H1 (cell line): Measurements from ENCODE around the gene LRRC4C. TPM values are rescaled to one million over a fixed set of nuclear protein-coding genes. Genes with fewer than 3 reads are reported as not detected.
A peak's percentile ranks its signal among the peaks of the same experiment; 100 is the strongest.

Source experiments
- CTCF ChIA-PET: fragments of 300-600 bp; sonication (Branson Sonifier 250); formaldehyde crosslinking; loops from one replicate; lab custom pipeline; 2021; ENCODE audit not compliant: partially characterized antibody; lab: Charles Lee
- POLR2A ChIA-PET: fragments of 300-600 bp; sonication (Branson Sonifier 250); formaldehyde crosslinking; loops from one replicate; lab custom pipeline; 2021; ENCODE audit warnings: inconsistent platforms; ENCODE audit not compliant: partially characterized antibody; lab: Charles Lee
- DNase-seq, 2 experiments: peaks; one replicate each; pipeline versions ENCODE4 v3.0.0 to v3.0.0-alpha.2; 2010 to 2022; ENCODE audit warnings: low spot score in 2 of 2, low read depth in 1 of 2, mixed read lengths in 1 of 2
- FAIRE-seq: peaks from 2 replicates; lab custom pipeline; 2011; peaks lifted over from hg19 to GRCh38; lab: Jason Lieb, UNC
- H2AFZ ChIP-seq: 2 replicates; pipeline ENCODE4 v1.8.1; 2012; ENCODE audit warnings: low read length, inconsistent platforms
- H2AK5ac ChIP-seq: 2 replicates; pipeline ENCODE4 v1.6.1; 2013; ENCODE audit warnings: low read depth, low read length
- H2BK120ac ChIP-seq: replicated peaks from 2 replicates; pipeline ENCODE3; 2013; ENCODE audit warnings: low read depth, low read length, inconsistent platforms
- H2BK12ac ChIP-seq: 2 replicates; pipeline ENCODE4 v1.6.1; 2013; ENCODE audit warnings: low read depth, low read length
- H2BK15ac ChIP-seq: 2 replicates; pipeline ENCODE4 v1.6.1; 2013; ENCODE audit warnings: low read length
- H2BK20ac ChIP-seq: 2 replicates; pipeline ENCODE4 v1.6.1; 2013; ENCODE audit warnings: low read length
- H2BK5ac ChIP-seq: 2 replicates; pipeline ENCODE4 v1.6.1; 2013; ENCODE audit warnings: low read depth, low read length
- H3K14ac ChIP-seq: 2 replicates; pipeline ENCODE4 v1.6.1; 2013; ENCODE audit warnings: inconsistent platforms; ENCODE audit not compliant: insufficient read length
- H3K18ac ChIP-seq: 2 replicates; pipeline ENCODE4 v1.6.1; 2013; ENCODE audit warnings: low read length; ENCODE audit errors: extremely low read depth
- H3K23ac ChIP-seq: 2 replicates; pipeline ENCODE4 v1.6.1; 2013; ENCODE audit warnings: inconsistent platforms; ENCODE audit not compliant: insufficient read length
- H3K23me2 ChIP-seq: 2 replicates; pipeline ENCODE4 v1.6.1; 2013; ENCODE audit warnings: low read depth, low read length
- H3K27ac ChIP-seq: 2 replicates; pipeline ENCODE4 v1.6.1; 2011; ENCODE audit warnings: low read depth, low read length, inconsistent platforms
- H3K27me3 ChIP-seq, 4 experiments: replicated peaks in 1 of 4; 1 replicate in 1 of 4; 2 replicates in 3 of 4; pipeline versions ENCODE4 v1.6.1 to v1.8.1; 2011 to 2013; ENCODE audit warnings: low read length in 3 of 4, mild to moderate bottlenecking in 3 of 4, inconsistent platforms in 2 of 4, mixed read lengths in 2 of 4, moderate library complexity in 1 of 4; ENCODE audit not compliant: control insufficient read depth in 3 of 4, insufficient read depth in 3 of 4; ENCODE audit errors: extremely low read depth in 1 of 4
- H3K36me3 ChIP-seq, 4 experiments: 2 replicates each; pipeline versions ENCODE4 v1.6.1 to v1.8.1; 2011 to 2013; ENCODE audit warnings: mild to moderate bottlenecking in 4 of 4, low read length in 3 of 4, moderate library complexity in 2 of 4, control low read depth in 1 of 4, inconsistent platforms in 1 of 4; ENCODE audit not compliant: insufficient read depth in 4 of 4, control insufficient read depth in 2 of 4
- H3K4ac ChIP-seq: replicated peaks from 2 replicates; pipeline ENCODE3; 2013; ENCODE audit warnings: low read length, low read depth, mixed read lengths, inconsistent platforms; ENCODE audit not compliant: insufficient read length
- H3K4me1 ChIP-seq, 4 experiments: replicated peaks in 1 of 4; 1 replicate in 1 of 4; 2 replicates in 3 of 4; pipeline versions ENCODE4 v1.6.1 to v1.8.1; 2011 to 2013; ENCODE audit warnings: low read length in 3 of 4, inconsistent platforms in 2 of 4, mixed read lengths in 1 of 4; ENCODE audit not compliant: insufficient read depth in 4 of 4, control insufficient read depth in 3 of 4
- H3K4me2 ChIP-seq, 2 experiments: 2 replicates each; pipeline versions ENCODE4 v1.6.1 to v1.8.1; 2011 to 2013; ENCODE audit warnings: low read depth in 2 of 2, low read length in 2 of 2, control low read depth in 1 of 2, inconsistent platforms in 1 of 2, mild to moderate bottlenecking in 1 of 2; ENCODE audit not compliant: insufficient read depth in 1 of 2
- H3K4me3 ChIP-seq, 4 experiments: fragments of 200-600, 300-600 bp in 1 of 4; sonication (generic), shearing (Covaris generic), sonication (Bioruptor Twin) in 1 of 4; 2 replicates each; pipeline versions ENCODE4 v1.5.1 to v1.8.1; 2011 to 2016; ENCODE audit warnings: low read length in 4 of 4, low read depth in 3 of 4, control low read depth in 2 of 4, inconsistent platforms in 2 of 4, mild to moderate bottlenecking in 2 of 4, mixed read lengths in 1 of 4, moderate library complexity in 1 of 4; ENCODE audit not compliant: insufficient read depth in 2 of 4; ENCODE audit errors: extremely low read depth in 1 of 4
- H3K56ac ChIP-seq: replicated peaks from 2 replicates; pipeline ENCODE3; 2013; ENCODE audit warnings: low read depth, mild to moderate bottlenecking, mixed read lengths, low read length, inconsistent platforms; ENCODE audit not compliant: insufficient read length
- H3K79me1 ChIP-seq: 2 replicates; pipeline ENCODE4 v1.6.1; 2013; ENCODE audit warnings: low read depth, low read length, control low read depth
- H3K79me2 ChIP-seq, 2 experiments: 2 replicates each; pipeline versions ENCODE4 v1.6.1 to v1.8.1; 2012 to 2013; ENCODE audit warnings: low read length in 2 of 2, mild to moderate bottlenecking in 2 of 2, inconsistent platforms in 1 of 2; ENCODE audit not compliant: insufficient read depth in 2 of 2, control insufficient read depth in 1 of 2
- H3K9ac ChIP-seq, 4 experiments: replicated peaks in 1 of 4; 1 replicate in 1 of 4; 2 replicates in 3 of 4; pipeline versions ENCODE4 v1.6.1 to v1.8.1; 2011 to 2013; ENCODE audit warnings: low read depth in 3 of 4, low read length in 3 of 4, control low read depth in 2 of 4, mild to moderate bottlenecking in 2 of 4, moderate library complexity in 2 of 4, inconsistent platforms in 1 of 4; ENCODE audit errors: extremely low read depth in 1 of 4
- H3K9me3 ChIP-seq, 2 experiments: 2 replicates each; pipeline versions ENCODE4 v1.6.1 to v1.8.1; 2012 to 2013; ENCODE audit warnings: mild to moderate bottlenecking in 2 of 2, moderate library complexity in 2 of 2, control low read depth in 1 of 2, inconsistent platforms in 1 of 2, low read depth in 1 of 2, low read length in 1 of 2, mixed read lengths in 1 of 2; ENCODE audit not compliant: insufficient read depth in 2 of 2
- H4K20me1 ChIP-seq, 2 experiments: replicated peaks in 1 of 2; 2 replicates each; pipeline versions ENCODE3 to v1.8.1; 2011 to 2013; ENCODE audit warnings: inconsistent platforms in 2 of 2, low read length in 2 of 2, mild to moderate bottlenecking in 1 of 2; ENCODE audit not compliant: insufficient read depth in 2 of 2, control insufficient read depth in 1 of 2
- H4K5ac ChIP-seq: 2 replicates; pipeline ENCODE4 v1.6.1; 2013; ENCODE audit warnings: low read length, low read depth, mixed read lengths, inconsistent platforms; ENCODE audit not compliant: insufficient read length
- H4K8ac ChIP-seq: 2 replicates; pipeline ENCODE4 v1.8.0; 2013; ENCODE audit warnings: mild to moderate bottlenecking, moderate library complexity, low read length, inconsistent platforms; ENCODE audit not compliant: insufficient read depth; ENCODE audit errors: extremely low read depth
- H4K91ac ChIP-seq: replicated peaks from 2 replicates; pipeline ENCODE3; 2013; ENCODE audit warnings: low read length, mixed read lengths, inconsistent platforms; ENCODE audit not compliant: insufficient read length
- CHD1 ChIP-seq: IDR thresholded peaks from 2 replicates; pipeline ENCODE4 v1.6.1; 2012; ENCODE audit warnings: low read depth, low read length, improper control_type of control experiment
- FOSL1 ChIP-seq: IDR thresholded peaks from 2 replicates; pipeline ENCODE4 v1.6.1; 2011; ENCODE audit warnings: mild to moderate bottlenecking, low read depth, low read length, moderate library complexity; ENCODE audit not compliant: insufficient read depth
- NRF1 ChIP-seq: IDR thresholded peaks from 2 replicates; pipeline ENCODE4 v1.6.1; 2011; ENCODE audit warnings: mild to moderate bottlenecking, low read depth, low read length, improper control_type of control experiment
- PHF8 ChIP-seq: fragments of 200-600 bp; sonication (generic); conservative IDR thresholded peaks from 2 replicates; pipeline ENCODE4 v1.7.1; 2012; ENCODE audit warnings: low read depth, mild to moderate bottlenecking, inconsistent platforms, low read length, moderate library complexity
- POLR2A ChIP-seq, 2 experiments: IDR thresholded peaks; 1 replicate in 1 of 2; 2 replicates in 1 of 2; pipeline ENCODE4 v1.6.1; 2011; ENCODE audit warnings: low read depth in 2 of 2, low read length in 2 of 2, mild to moderate bottlenecking in 2 of 2; ENCODE audit errors: control extremely low read depth in 1 of 2
- SP4 ChIP-seq: IDR thresholded peaks from 2 replicates; pipeline ENCODE4 v1.6.1; 2012; ENCODE audit warnings: low read length, inconsistent platforms
- SUZ12 ChIP-seq: fragments of 200-600 bp; sonication (generic); IDR thresholded peaks from 2 replicates; pipeline ENCODE4 v1.6.1; 2012; ENCODE audit warnings: mild to moderate bottlenecking, inconsistent platforms, low read length, moderate library complexity, mixed read lengths
- WGBS, 2 experiments: shearing (Covaris generic) in 1 of 2; methylation state at CpG; one replicate each; pipeline versions ENCODE4 v1.1.6 to v1.1.7; 2013 to 2015; ENCODE audit warnings: low lambda C conversion rate in 2 of 2, mixed read lengths in 2 of 2, inconsistent platforms in 1 of 2, low coverage in 1 of 2, missing lambda C conversion rate in 1 of 2; ENCODE audit not compliant: insufficient replicate concordance in 2 of 2, insufficient coverage in 1 of 2, insufficient read length in 1 of 2; ENCODE audit errors: extremely low coverage in 1 of 2, missing lambda C conversion rate in 1 of 2; 5-methylcytosine and 5-hydroxymethylcytosine counted together
- polyA plus RNA-seq, 7 experiments: library from polyadenylated mRNA; depleted of rRNA in 3 of 7; stranded (reverse) in 5 of 7; unstranded in 2 of 7; fragments of >200 nt in 5 of 7; fragments of 200-250 nt in 2 of 7; gene quantifications; 1 replicate in 5 of 7; 2 replicates in 1 of 7; 4 replicates in 1 of 7; pipeline versions ENCODE4 v1.2.1 to v1.2.3, GENCODE V29; 2011 to 2013; ENCODE audit warnings: missing spikeins in 2 of 7, mixed read lengths in 2 of 7
- total RNA-seq: library from RNA; stranded (reverse); fragmentation: NEBNext Ultra II Directional; extraction: Animal tissue kit (Norgen Biotek cat#: 25700); gene quantifications from 2 replicates; pipeline ENCODE4 v1.2.1, GENCODE V29; 2021

The LRRC4C gene
- total and polyA plus RNA-seq, 2 of the 8 experiments (the other 6 are each of a cell fraction or from before 2014, with no cell fraction given), result 0.23 to 2.2 TPM

- Histone ChIP-seq H2BK120ac (no peak overlapping the region), H3K14ac (no peak overlapping the region), H3K18ac (no peak overlapping the region), H4K91ac (no peak overlapping the region), H3K79me1 (no peaks in the 10 kb centered on the region), H2BK15ac (no peak overlapping the region), H2AFZ (peak overlapping the region; percentile 44; the same call in 1 of the 2 replicates), H3K4me3 (no peak overlapping the region), H4K8ac (peak overlapping the region; percentile 38; the same call in 1 of the 2 replicates), H4K5ac (no peak overlapping the region), H3K27ac (no peak overlapping the region; the same call in 1 of the 2 replicates), H2BK5ac (no peak overlapping the region), H3K36me3 (no peaks in the 10 kb centered on the region), H3K9ac (no peak overlapping the region), H2BK12ac (no peak overlapping the region), H3K9me3 (peaks cover 3 to 4% of the 10 kb centered on the region in 2 experiments; a peak in 1 of 4 replicates), H4K20me1 (no peaks in the 10 kb centered on the region), H3K27me3 (no peaks in the 10 kb centered on the region), H3K23ac (no peak overlapping the region), H3K4ac (no peak overlapping the region), H3K4me2 (no peak overlapping the region), H3K4me1 (no peaks in the 10 kb centered on the region), H2AK5ac (no peak overlapping the region), H3K23me2 (no peaks in the 10 kb centered on the region), H3K79me2 (no peaks in the 10 kb centered on the region), H3K56ac (no peak overlapping the region), H2BK20ac (no peak overlapping the region)
- TF ChIP-seq FOSL1 (no peak), SUZ12 (no peak), SP4 (no peak), PHF8 (no peak), POLR2A (IDR thresholded peaks at IDR 0.05; ENCODE audit: control extremely low read depth in 1 of 2, low read depth in 2 of 2, low read length in 2 of 2) (no peak), CHD1 (no peak), NRF1 (no peak)
- FAIRE-seq (no peak), DNase-seq (no peak)
- ChIA-PET CTCF (interaction anchor here (0.5 to 0.6 kb wide), 2 partner anchors 20 to 58 kb away, joined by 3 to 5 read pairs; no protein-coding TSS in a partner anchor), POLR2A (no interaction called here)
- WGBS, 2 experiments, result 87% methylated on average over 4 of the region's 4 CpGs; no CpG with 5 or more reads in 1 of the 2 experiments
Observed at GRCh38 chr11:40746282-40746681, 713.2 kb downstream of the LRRC4C start.
